HCT116 (cell line): ENCODE data around the gene COPG2. TPM values are rescaled to one million over a fixed set of nuclear protein-coding genes. Genes with fewer than 3 reads are reported as not detected.

ENCODE experiments used
- ATAC-seq: fragments of 200-7000 bp; cut with Tn5 transposase; 2 replicates; pipeline ENCODE4 v1.9.1; 2020; ENCODE audit warnings: mild to moderate bottlenecking, moderate library complexity
- BruUV-seq: library from RNA; stranded (reverse); fragments of 400-500 nt; replicated peaks from 2 replicates; lab custom pipeline; 2021; lab: Mats Ljungman, UMichigan
- CTCF ChIA-PET: fragments of 300-600 bp; sonication (Branson Sonifier 250); formaldehyde crosslinking; loops from one replicate; lab custom pipeline; 2021; ENCODE audit warnings: antibody characterized with exemption; lab: Charles Lee
- POLR2A ChIA-PET: fragments of 300-600, 350-600 bp; sonication (Branson Sonifier 250); formaldehyde crosslinking; loops from one replicate; lab custom pipeline; 2021; ENCODE audit warnings: antibody characterized with exemption; lab: Charles Lee
- RAD21 ChIA-PET, 2 experiments: fragments of 300-600 bp; sonication (Branson Sonifier 250); formaldehyde crosslinking; loops; one replicate each; lab custom pipeline; 2023; ENCODE audit warnings: low total read pairs in 2 of 2; ENCODE audit not compliant: uncharacterized antibody in 2 of 2, unreplicated experiment in 2 of 2, low non-redundant PET in 1 of 2; lab: Charles Lee
- DNase-seq: peaks from one replicate; pipeline ENCODE4 v3.0.0-alpha.2; 2010; ENCODE audit warnings: low read depth, low spot score
- H2AFZ ChIP-seq: fragments of 200-600 bp; shearing (Covaris generic), sonication (generic); 2 replicates; pipeline ENCODE4 v1.6.1; 2017; ENCODE audit warnings: low read depth, mixed run types, mixed read lengths, antibody characterized with exemption, low read length; ENCODE audit not compliant: poor library complexity, severe bottlenecking
- H3K27ac ChIP-seq: 2 replicates; pipeline ENCODE4 v1.5.1; 2012; ENCODE audit warnings: low read depth, low read length
- H3K27me3 ChIP-seq: fragments of 200-600 bp; sonication (generic); 2 replicates; pipeline ENCODE4 v1.6.1; 2016; ENCODE audit warnings: mixed run types, low read length, mixed read lengths; ENCODE audit not compliant: insufficient read depth
- H3K36me3 ChIP-seq, 2 experiments: fragments of 200-500 bp in 1 of 2; fragments of 200-600 bp in 1 of 2; sonication (Bioruptor generic) in 1 of 2; sonication (generic) in 1 of 2; 2 replicates each; pipeline versions ENCODE4 v1.5.1 to v1.6.1; 2014 to 2016; ENCODE audit warnings: low read length in 2 of 2, inconsistent platforms in 1 of 2, mixed read lengths in 1 of 2, mixed run types in 1 of 2; ENCODE audit not compliant: insufficient read depth in 2 of 2, control insufficient read depth in 1 of 2
- H3K4me1 ChIP-seq, 2 experiments: fragments of 200-600 bp in 1 of 2; sonication (generic) in 1 of 2; 2 replicates each; pipeline versions ENCODE4 v1.5.1 to v1.6.1; 2012 to 2017; ENCODE audit warnings: low read length in 2 of 2, inconsistent platforms in 1 of 2, mild to moderate bottlenecking in 1 of 2, mixed read lengths in 1 of 2, mixed run types in 1 of 2, moderate library complexity in 1 of 2; ENCODE audit not compliant: insufficient read depth in 2 of 2, control insufficient read depth in 1 of 2
- H3K4me2 ChIP-seq: fragments of 200-600 bp; sonication (generic); 2 replicates; pipeline ENCODE4 v1.6.1; 2017; ENCODE audit warnings: mixed run types, low read length, mixed read lengths
- H3K4me3 ChIP-seq, 2 experiments: fragments of 200-600 bp in 1 of 2; sonication (generic) in 1 of 2; replicated peaks in 1 of 2; 2 replicates each; pipeline ENCODE4 v1.5.1; 2011 to 2016; ENCODE audit warnings: low read length in 2 of 2, control low read depth in 1 of 2, low read depth in 1 of 2, mild to moderate bottlenecking in 1 of 2, mixed read lengths in 1 of 2, mixed run types in 1 of 2
- H3K79me2 ChIP-seq: fragments of 200-600 bp; sonication (generic); 2 replicates; pipeline ENCODE4 v1.6.1; 2017; ENCODE audit warnings: mild to moderate bottlenecking, mixed run types, low read length, moderate library complexity, mixed read lengths; ENCODE audit not compliant: insufficient read depth
- H3K9ac ChIP-seq: fragments of 200-600 bp; sonication (generic); 2 replicates; pipeline ENCODE4 v1.6.1; 2016; ENCODE audit warnings: low read length, mixed read lengths
- H3K9me2 ChIP-seq: fragments of 200-600 bp; sonication (generic), shearing (Covaris generic); 2 replicates; pipeline ENCODE4 v1.6.1; 2017; ENCODE audit warnings: mixed run types, mild to moderate bottlenecking, moderate library complexity; ENCODE audit not compliant: insufficient read depth
- H3K9me3 ChIP-seq, 2 experiments: fragments of 200-500 bp in 1 of 2; fragments of 200-600 bp in 1 of 2; sonication (Bioruptor generic) in 1 of 2; sonication (generic) in 1 of 2; 2 replicates each; pipeline ENCODE4 v1.6.1; 2014 to 2017; ENCODE audit warnings: low read length in 2 of 2, mixed read lengths in 2 of 2, inconsistent platforms in 1 of 2, low read depth in 1 of 2, mild to moderate bottlenecking in 1 of 2, mixed run types in 1 of 2, moderate library complexity in 1 of 2; ENCODE audit not compliant: control insufficient read depth in 1 of 2, insufficient read depth in 1 of 2
- H4K20me1 ChIP-seq: fragments of 200-600 bp; sonication (generic), shearing (Covaris generic); 2 replicates; pipeline ENCODE4 v1.6.1; 2017; ENCODE audit warnings: mixed run types, mild to moderate bottlenecking, moderate library complexity; ENCODE audit not compliant: insufficient read depth
- CBX3 ChIP-seq: IDR thresholded peaks from 2 replicates; pipeline ENCODE4 v1.6.1; 2012; ENCODE audit warnings: low read depth
- CEBPB ChIP-seq: IDR thresholded peaks from 2 replicates; pipeline ENCODE4 v1.6.1; 2012; ENCODE audit warnings: low read depth
- ELF1 ChIP-seq: IDR thresholded peaks from 2 replicates; pipeline ENCODE4 v1.6.1; 2012; ENCODE audit warnings: low read depth, borderline replicate concordance
- EZH2phosphoT487 ChIP-seq: fragments of 200-600 bp; IDR thresholded peaks from 2 replicates; pipeline ENCODE4 v1.6.1; 2018; ENCODE audit warnings: antibody characterized with exemption, borderline replicate concordance
- FOSL1 ChIP-seq: IDR thresholded peaks from 2 replicates; pipeline ENCODE4 v1.6.1; 2012; ENCODE audit warnings: low read depth
- JUND ChIP-seq: IDR thresholded peaks from 2 replicates; pipeline ENCODE4 v1.6.1; 2012
- POLR2A ChIP-seq: IDR thresholded peaks from 2 replicates; pipeline ENCODE4 v1.7.0; 2011; ENCODE audit warnings: borderline replicate concordance; ENCODE audit not compliant: insufficient read depth, insufficient read length; ENCODE audit errors: extremely low read depth
- POLR2AphosphoS5 ChIP-seq: IDR thresholded peaks from 2 replicates; pipeline ENCODE4 v1.6.1; 2011; ENCODE audit warnings: mild to moderate bottlenecking, low read depth, low read length, moderate library complexity
- RAD21 ChIP-seq: IDR thresholded peaks from 2 replicates; pipeline ENCODE4 v1.6.1; 2012; ENCODE audit warnings: low read depth, mild to moderate bottlenecking
- REST ChIP-seq: IDR thresholded peaks from 2 replicates; pipeline ENCODE4 v1.6.1; 2012; ENCODE audit warnings: low read depth
- SIN3A ChIP-seq: IDR thresholded peaks from 2 replicates; pipeline ENCODE4 v1.6.1; 2012; ENCODE audit warnings: low read depth
- SP1 ChIP-seq: IDR thresholded peaks from 2 replicates; pipeline ENCODE4 v1.6.1; 2012; ENCODE audit warnings: low read depth
- SRF ChIP-seq: IDR thresholded peaks from 2 replicates; pipeline ENCODE4 v1.6.1; 2012; ENCODE audit warnings: low read depth
- TCF7L2 ChIP-seq: IDR thresholded peaks from 2 replicates; pipeline ENCODE4 v1.7.0; 2011; ENCODE audit warnings: borderline replicate concordance, inconsistent platforms; ENCODE audit not compliant: insufficient read depth, insufficient read length; ENCODE audit errors: extremely low read depth
- ZFX ChIP-seq: fragments of 450-650 bp; IDR thresholded peaks from 2 replicates; pipeline ENCODE4 v1.6.1; 2017
- ZNF274 ChIP-seq: fragments of 200-500 bp; sonication (Bioruptor generic); IDR thresholded peaks from 2 replicates; pipeline ENCODE4 v1.6.1; 2014; ENCODE audit warnings: mild to moderate bottlenecking, low read depth, low read length, inconsistent platforms
- intact Hi-C: fragments of 100-400 bp; cut with micrococcal nuclease; formaldehyde crosslinking; loops from 2 replicates; pipeline ENCODE4 v1.10.0; 2022
- total RNA-seq: library from RNA; stranded (reverse); gene quantifications from one replicate; pipeline ENCODE4 v1.2.1, GENCODE V29; 2021; ENCODE audit not compliant: unreplicated experiment
- TF ChIP-seq, protein P1 (sequence below): IDR thresholded peaks from 2 replicates; pipeline ENCODE4 v1.6.1; 2012
- TF ChIP-seq, protein P2 (sequence below): IDR thresholded peaks from 2 replicates; pipeline ENCODE4 v1.6.1; 2012

Gene COPG2
- total RNA-seq, 1 experiment from 2014 or later, result 31.0 TPM

DNA sequence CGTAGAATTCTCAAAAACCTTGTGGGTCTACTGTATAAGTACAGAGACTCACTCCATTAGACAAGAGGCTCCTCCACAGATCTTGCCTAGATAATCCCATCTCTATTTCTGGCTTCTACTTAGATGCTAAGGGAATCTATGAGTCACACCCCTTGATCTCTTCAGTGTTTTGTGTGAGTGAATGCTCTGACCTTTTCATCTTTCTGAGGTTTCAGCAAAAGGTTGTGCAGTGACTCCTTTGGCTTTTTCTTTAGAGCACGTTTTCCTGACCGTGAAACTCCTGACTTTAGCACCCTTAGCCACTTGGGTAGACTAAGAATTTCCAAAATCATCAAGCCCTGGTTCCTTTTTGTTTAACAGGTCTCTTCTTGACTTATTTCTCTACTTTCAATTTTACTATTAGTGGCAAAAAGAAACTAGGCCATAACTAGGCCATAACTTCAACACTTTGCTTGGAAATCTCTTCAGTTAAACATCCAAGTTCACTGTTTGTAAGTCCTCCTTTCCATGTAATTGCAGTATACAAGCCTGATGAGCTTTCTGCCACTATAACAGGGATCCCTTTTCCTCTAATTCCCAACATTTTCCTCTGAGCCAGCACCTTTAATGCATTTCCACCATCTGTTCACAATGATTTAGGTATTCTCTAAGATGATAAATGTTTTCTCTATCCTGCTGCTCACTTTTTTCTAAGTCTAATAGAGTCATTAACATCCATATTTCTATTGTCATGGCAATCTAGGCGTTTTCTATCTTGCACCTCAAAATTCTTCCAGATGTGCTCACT, 19.4 kb downstream of the COPG2 start:
- TF ChIP-seq ZNF274, result no peak
- peak; percentile 88 for TF ChIP-seq FOSL1
- TF ChIP-seq, protein P1, sequence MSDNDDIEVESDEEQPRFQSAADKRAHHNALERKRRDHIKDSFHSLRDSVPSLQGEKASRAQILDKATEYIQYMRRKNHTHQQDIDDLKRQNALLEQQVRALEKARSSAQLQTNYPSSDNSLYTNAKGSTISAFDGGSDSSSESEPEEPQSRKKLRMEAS, result peak; percentile 50; the same call in 1 of the 2 replicates
- TF ChIP-seq POLR2AphosphoS5, result peak; percentile 44; the same call in 1 of the 2 replicates
- TF ChIP-seq SP1, result peak; percentile 79
- no peak for TF ChIP-seq REST
- TF ChIP-seq ZFX, result no peak
- TF ChIP-seq POLR2A, result no peak
- TF ChIP-seq SRF, result no peak
- TF ChIP-seq TCF7L2, result peak; percentile 68
- no peak for TF ChIP-seq ELF1
- no peak for TF ChIP-seq EZH2phosphoT487
- TF ChIP-seq, protein P2, sequence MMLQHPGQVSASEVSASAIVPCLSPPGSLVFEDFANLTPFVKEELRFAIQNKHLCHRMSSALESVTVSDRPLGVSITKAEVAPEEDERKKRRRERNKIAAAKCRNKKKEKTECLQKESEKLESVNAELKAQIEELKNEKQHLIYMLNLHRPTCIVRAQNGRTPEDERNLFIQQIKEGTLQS, result no peak
- TF ChIP-seq SIN3A, result peak; percentile 33; the same call in 1 of the 2 replicates
- peak; percentile 17; the same call in 1 of the 2 replicates for TF ChIP-seq RAD21
- peak; percentile 58; the same call in 1 of the 2 replicates for TF ChIP-seq CBX3
- peak; percentile 91 for TF ChIP-seq JUND
- TF ChIP-seq CEBPB, result no peak
- CTCF ChIA-PET, result no interaction called here

More for the DNA sequence above, 19.4 kb downstream of the COPG2 start:
- Histone ChIP-seq H3K36me3 (no peaks in the 10 kb centered on the region; a peak in 1 of 4 replicates), H3K9me3 (no peaks in the 10 kb centered on the region; a peak in 1 of 4 replicates), H3K4me3 (0 out of 4 replicates have a peak overlapping the region, but pooled peaks of 1 of the 2 experiments have one; percentile 0), H3K27ac (peak overlapping the region; percentile 69; the same call in 1 of the 2 replicates), H4K20me1 (no peaks in the 10 kb centered on the region), H3K9me2 (no peaks in the 10 kb centered on the region), H3K27me3 (no peaks in the 10 kb centered on the region), H3K9ac (0 out of 2 replicates have a peak overlapping the region, but pooled peaks have one; percentile 11), H3K4me1 (peaks cover 6 to 23% of the 10 kb centered on the region in 2 experiments), H3K4me2 (peak overlapping the region; percentile 45), H3K79me2 (no peaks in the 10 kb centered on the region), H2AFZ (no peak overlapping the region)
- no TSS peak for BruUV-seq
- ChIA-PET POLR2A (no interaction called here), RAD21 (no interaction called here)
- DNase-seq (peak; percentile 68), ATAC-seq (peak; percentile 73)
- intact Hi-C loops, result no loop called here
